ENCODE data around the gene CLDN19.

GRCh38 chr1:42784946-42785693 lies 45.1 kb upstream of the CLDN19 start, which contains the start of gene TMEM269:
- TF ChIP-seq POLR2A (IDR thresholded peaks at IDR 0.05; ENCODE audit: low read length), result no peak
- TF ChIP-seq GATA1 (IDR thresholded peaks at IDR 0.05; ENCODE audit: low read depth, low read length), result no peak

All from erythroblast (primary cell).